ENCODE results near the gene SYT9. TPM values are rescaled to one million over a fixed set of nuclear protein-coding genes. Genes with fewer than 3 reads are reported as not detected.

The SYT9 gene
- polyA plus RNA-seq, 3 donors, result not detected

DNA sequence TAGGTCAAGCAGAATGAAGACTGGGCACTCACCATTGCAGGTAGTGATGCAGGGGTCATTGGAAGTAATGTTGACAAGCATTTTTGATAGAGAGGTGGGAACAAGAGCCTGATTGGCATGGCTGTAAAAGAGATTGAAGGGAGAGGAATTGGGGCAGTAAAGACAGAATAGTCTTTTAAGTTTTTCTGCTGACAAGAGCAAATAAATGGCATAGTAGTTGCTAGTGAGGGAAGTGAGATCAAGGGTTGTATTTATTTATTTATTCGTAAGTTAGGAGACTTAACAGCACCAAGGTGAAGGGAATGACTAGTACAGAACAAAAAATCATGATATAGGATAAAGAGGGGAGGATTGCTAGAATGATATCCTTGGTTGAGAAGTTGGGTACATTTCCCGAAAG lies 11.0 kb downstream of the SYT9 start:
- intact Hi-C loops (cut with micrococcal nuclease), result no loop called here
- Histone ChIP-seq H3K79me2 (ENCODE audit: insufficient read depth, low read length) (no peaks in the 10 kb centered on the region), H3K4me3 (replicated peaks in 1 of 3; ENCODE audit: low read depth in 2 of 3, low read length in 3 of 3) (no peak overlapping the region), H3K27ac (ENCODE audit: low read depth in 1 of 2, low read length in 2 of 2) (no peak overlapping the region), H2AFZ (ENCODE audit: insufficient read depth, low read depth, low read length, poor library complexity, severe bottlenecking) (no peak overlapping the region), H3K4me2 (replicated peaks; ENCODE audit: extremely low read depth, low read length, poor library complexity, severe bottlenecking) (no peak overlapping the region), H4K20me1 (ENCODE audit: insufficient read depth, low read length) (no peaks in the 10 kb centered on the region), H3K27me3 (ENCODE audit: control insufficient read depth in 2 of 2, insufficient read depth in 2 of 2, low read length in 2 of 2) (peaks cover 2 to 4% of the 10 kb centered on the region in 2 donors), H3K9ac (ENCODE audit: insufficient read depth, low read length, poor library complexity, severe bottlenecking) (no peak overlapping the region), H3K4me1 (ENCODE audit: control insufficient read depth in 1 of 2, insufficient read depth in 2 of 2, low read length in 2 of 2) (no peaks in the 10 kb centered on the region), H3K9me3 (replicated peaks in 1 of 2; ENCODE audit: control insufficient read depth in 1 of 2, insufficient read depth in 1 of 2, low read length in 2 of 2) (no peaks in the 10 kb centered on the region), H3K36me3 (replicated peaks in 1 of 2; ENCODE audit: control insufficient read depth in 1 of 2, insufficient read depth in 2 of 2, low read length in 2 of 2) (no peaks in the 10 kb centered on the region)
- Mint-ChIP-seq H3K4me3 (no peak overlapping the region), H3K36me3 (no peaks in the 10 kb centered on the region), H3K4me1 (no peaks in the 10 kb centered on the region), H3K27ac (no peak overlapping the region), H3K9me3 (no peaks in the 10 kb centered on the region), H3K27me3 (ENCODE audit: low read depth in 3 of 3) (peaks cover 0 to 1% (median 0%) of the 10 kb centered on the region in 3 donors)
- TF ChIP-seq, protein P1, sequence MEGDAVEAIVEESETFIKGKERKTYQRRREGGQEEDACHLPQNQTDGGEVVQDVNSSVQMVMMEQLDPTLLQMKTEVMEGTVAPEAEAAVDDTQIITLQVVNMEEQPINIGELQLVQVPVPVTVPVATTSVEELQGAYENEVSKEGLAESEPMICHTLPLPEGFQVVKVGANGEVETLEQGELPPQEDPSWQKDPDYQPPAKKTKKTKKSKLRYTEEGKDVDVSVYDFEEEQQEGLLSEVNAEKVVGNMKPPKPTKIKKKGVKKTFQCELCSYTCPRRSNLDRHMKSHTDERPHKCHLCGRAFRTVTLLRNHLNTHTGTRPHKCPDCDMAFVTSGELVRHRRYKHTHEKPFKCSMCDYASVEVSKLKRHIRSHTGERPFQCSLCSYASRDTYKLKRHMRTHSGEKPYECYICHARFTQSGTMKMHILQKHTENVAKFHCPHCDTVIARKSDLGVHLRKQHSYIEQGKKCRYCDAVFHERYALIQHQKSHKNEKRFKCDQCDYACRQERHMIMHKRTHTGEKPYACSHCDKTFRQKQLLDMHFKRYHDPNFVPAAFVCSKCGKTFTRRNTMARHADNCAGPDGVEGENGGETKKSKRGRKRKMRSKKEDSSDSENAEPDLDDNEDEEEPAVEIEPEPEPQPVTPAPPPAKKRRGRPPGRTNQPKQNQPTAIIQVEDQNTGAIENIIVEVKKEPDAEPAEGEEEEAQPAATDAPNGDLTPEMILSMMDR (IDR thresholded peaks at IDR 0.05), result no peak
- no peak for DNase-seq
- no CpG with 5 or more reads among the region's 2 CpGs for WGBS (ENCODE audit: insufficient coverage)

DNA sequence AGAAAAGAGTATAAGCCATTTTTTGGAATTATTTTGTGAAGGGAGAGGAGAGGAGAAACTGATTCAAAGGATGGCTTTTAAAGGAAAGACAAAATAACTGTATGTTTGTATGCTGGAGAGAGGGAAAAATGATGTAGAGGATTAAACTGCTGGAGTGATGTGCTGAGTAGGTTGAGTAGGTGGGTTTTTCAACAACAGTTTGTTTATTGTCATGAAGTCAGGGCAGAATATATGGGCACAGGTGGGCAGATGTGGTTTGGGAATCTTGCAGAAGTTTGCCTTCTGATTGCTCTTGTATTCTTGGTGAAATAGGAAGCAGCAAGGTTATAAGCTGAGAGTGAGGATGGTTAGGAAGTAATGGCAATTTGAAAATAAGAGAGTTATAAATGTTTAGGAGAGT lies 12.1 kb downstream of the SYT9 start:
- Histone ChIP-seq H3K9me3 (replicated peaks in 1 of 2; ENCODE audit: control insufficient read depth in 1 of 2, insufficient read depth in 1 of 2, low read length in 2 of 2) (no peaks in the 10 kb centered on the region), H3K79me2 (ENCODE audit: insufficient read depth, low read length) (no peaks in the 10 kb centered on the region), H3K27ac (ENCODE audit: low read depth in 1 of 2, low read length in 2 of 2) (no peak overlapping the region), H3K4me2 (replicated peaks; ENCODE audit: extremely low read depth, low read length, poor library complexity, severe bottlenecking) (no peak overlapping the region), H3K27me3 (ENCODE audit: control insufficient read depth in 2 of 2, insufficient read depth in 2 of 2, low read length in 2 of 2) (peaks cover 0 to 3% of the 10 kb centered on the region in 2 donors), H3K9ac (ENCODE audit: insufficient read depth, low read length, poor library complexity, severe bottlenecking) (no peak overlapping the region), H3K4me1 (ENCODE audit: control insufficient read depth in 1 of 2, insufficient read depth in 2 of 2, low read length in 2 of 2) (no peaks in the 10 kb centered on the region), H2AFZ (ENCODE audit: insufficient read depth, low read depth, low read length, poor library complexity, severe bottlenecking) (no peak overlapping the region), H4K20me1 (ENCODE audit: insufficient read depth, low read length) (no peaks in the 10 kb centered on the region), H3K4me3 (replicated peaks in 1 of 3; ENCODE audit: low read depth in 2 of 3, low read length in 3 of 3) (no peak overlapping the region), H3K36me3 (replicated peaks in 1 of 2; ENCODE audit: control insufficient read depth in 1 of 2, insufficient read depth in 2 of 2, low read length in 2 of 2) (no peaks in the 10 kb centered on the region)
- no peak overlapping the region for H3K27ac Mint-ChIP-seq
- H3K4me1 Mint-ChIP-seq, result no peaks in the 10 kb centered on the region
- H3K27me3 Mint-ChIP-seq (ENCODE audit: low read depth in 3 of 3), result peaks cover 0 to 1% (median 0%) of the 10 kb centered on the region in 3 donors
- intact Hi-C loops (cut with micrococcal nuclease), result no loop called here
- TF ChIP-seq, protein P1 (IDR thresholded peaks at IDR 0.05), result no peak
- H3K36me3 Mint-ChIP-seq, result no peaks in the 10 kb centered on the region
- no peak overlapping the region for H3K4me3 Mint-ChIP-seq
- no peaks in the 10 kb centered on the region for H3K9me3 Mint-ChIP-seq
- DNase-seq, result no peak
